OCI-LY1 (cell line): ENCODE results near the gene ANKS3.

Source experiments
- EZH2 ChIP-seq: fragments of 200-600 bp; sonication (generic), shearing (Covaris generic); IDR thresholded peaks from 2 replicates; pipeline ENCODE4 v1.8.0; 2017; ENCODE audit warnings: borderline replicate concordance, mixed run types, mild to moderate bottlenecking, antibody characterized with exemption, low read length, moderate library complexity, mixed read lengths
- TF ChIP-seq, protein P1 (sequence below): fragments of 200-600 bp; sonication (generic), shearing (Covaris generic); IDR thresholded peaks from 2 replicates; pipeline ENCODE4 v1.5.1; 2017; ENCODE audit warnings: mild to moderate bottlenecking, antibody characterized with exemption, low read length, moderate library complexity, mixed read lengths

GRCh38 chr16:4691666-4692412 is 42.2 kb downstream of the ANKS3 start:
- TF ChIP-seq, protein P1, sequence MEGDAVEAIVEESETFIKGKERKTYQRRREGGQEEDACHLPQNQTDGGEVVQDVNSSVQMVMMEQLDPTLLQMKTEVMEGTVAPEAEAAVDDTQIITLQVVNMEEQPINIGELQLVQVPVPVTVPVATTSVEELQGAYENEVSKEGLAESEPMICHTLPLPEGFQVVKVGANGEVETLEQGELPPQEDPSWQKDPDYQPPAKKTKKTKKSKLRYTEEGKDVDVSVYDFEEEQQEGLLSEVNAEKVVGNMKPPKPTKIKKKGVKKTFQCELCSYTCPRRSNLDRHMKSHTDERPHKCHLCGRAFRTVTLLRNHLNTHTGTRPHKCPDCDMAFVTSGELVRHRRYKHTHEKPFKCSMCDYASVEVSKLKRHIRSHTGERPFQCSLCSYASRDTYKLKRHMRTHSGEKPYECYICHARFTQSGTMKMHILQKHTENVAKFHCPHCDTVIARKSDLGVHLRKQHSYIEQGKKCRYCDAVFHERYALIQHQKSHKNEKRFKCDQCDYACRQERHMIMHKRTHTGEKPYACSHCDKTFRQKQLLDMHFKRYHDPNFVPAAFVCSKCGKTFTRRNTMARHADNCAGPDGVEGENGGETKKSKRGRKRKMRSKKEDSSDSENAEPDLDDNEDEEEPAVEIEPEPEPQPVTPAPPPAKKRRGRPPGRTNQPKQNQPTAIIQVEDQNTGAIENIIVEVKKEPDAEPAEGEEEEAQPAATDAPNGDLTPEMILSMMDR: no peak
- TF ChIP-seq EZH2: no peak
